ENCODE measurements around the gene KCNH1. TPM values are rescaled to one million over a fixed set of nuclear protein-coding genes. Genes with fewer than 3 reads are reported as not detected.

The KCNH1 gene
- total RNA-seq, 4 donors from 2014 or later: not detected

DNA sequence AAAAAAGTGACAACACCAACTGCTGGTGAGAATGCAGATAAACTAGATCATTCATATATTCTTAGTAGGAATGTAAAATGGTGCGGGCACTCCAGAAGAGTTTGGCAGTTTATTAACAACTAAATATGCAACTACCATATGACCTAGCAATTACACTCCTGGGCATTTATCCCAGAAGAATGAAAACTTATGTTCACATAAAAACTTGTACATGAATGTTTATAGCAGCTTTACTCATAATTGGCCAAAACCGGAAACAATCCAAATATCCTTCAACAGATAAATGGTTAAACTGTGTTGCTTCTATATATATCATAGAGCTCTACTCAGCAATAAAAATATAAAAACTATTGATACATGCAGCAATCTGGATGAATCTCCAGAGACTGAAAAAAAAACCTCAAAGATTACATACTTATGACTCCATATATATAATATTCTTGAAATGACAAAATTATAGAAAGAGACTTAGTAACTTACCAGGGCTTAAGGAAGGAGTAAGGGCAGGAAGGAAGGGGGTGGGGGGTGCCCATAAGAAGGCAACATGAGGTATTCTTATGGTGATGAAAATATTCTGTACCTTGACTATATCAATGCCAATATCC is 99.9 kb downstream of the KCNH1 start:
- 83 to 89% methylated on average over 2 of the region's 2 CpGs for WGBS, 2 donors
- H3K4me3 ChIP-seq (ENCODE audit: low read depth, poor library complexity, severe bottlenecking): no peak overlapping the region
- intact Hi-C loops (cut with DNase I; ENCODE audit: low total_unique reads): no loop called here
- no peak for DNase-seq (ENCODE audit: low spot score in 2 of 2)
- TF ChIP-seq, protein P1, sequence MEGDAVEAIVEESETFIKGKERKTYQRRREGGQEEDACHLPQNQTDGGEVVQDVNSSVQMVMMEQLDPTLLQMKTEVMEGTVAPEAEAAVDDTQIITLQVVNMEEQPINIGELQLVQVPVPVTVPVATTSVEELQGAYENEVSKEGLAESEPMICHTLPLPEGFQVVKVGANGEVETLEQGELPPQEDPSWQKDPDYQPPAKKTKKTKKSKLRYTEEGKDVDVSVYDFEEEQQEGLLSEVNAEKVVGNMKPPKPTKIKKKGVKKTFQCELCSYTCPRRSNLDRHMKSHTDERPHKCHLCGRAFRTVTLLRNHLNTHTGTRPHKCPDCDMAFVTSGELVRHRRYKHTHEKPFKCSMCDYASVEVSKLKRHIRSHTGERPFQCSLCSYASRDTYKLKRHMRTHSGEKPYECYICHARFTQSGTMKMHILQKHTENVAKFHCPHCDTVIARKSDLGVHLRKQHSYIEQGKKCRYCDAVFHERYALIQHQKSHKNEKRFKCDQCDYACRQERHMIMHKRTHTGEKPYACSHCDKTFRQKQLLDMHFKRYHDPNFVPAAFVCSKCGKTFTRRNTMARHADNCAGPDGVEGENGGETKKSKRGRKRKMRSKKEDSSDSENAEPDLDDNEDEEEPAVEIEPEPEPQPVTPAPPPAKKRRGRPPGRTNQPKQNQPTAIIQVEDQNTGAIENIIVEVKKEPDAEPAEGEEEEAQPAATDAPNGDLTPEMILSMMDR (IDR thresholded peaks at IDR 0.05): no peak
- TF ChIP-seq POLR2A (IDR thresholded peaks at IDR 0.05): no peak

DNA sequence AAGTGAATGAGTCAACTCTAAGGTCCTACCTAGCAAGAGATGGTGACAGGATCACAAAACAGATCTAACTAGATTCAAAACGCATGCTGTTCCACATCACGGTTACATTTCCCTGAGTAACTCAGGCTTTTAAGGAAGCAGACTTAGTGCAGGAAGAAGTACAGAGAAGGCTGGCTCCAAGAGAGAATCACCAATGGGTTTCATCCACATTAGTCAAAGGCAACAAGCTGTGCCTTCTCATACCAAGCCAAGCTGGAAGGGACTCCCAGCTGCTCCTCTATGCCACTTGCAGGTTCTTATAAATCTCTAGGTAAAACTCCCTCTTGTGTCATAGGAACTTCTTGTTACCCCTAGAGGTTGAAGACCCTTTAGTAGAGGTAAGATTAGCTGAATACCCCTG is 109.0 kb downstream of the KCNH1 start:
- intact Hi-C loops (cut with DNase I; ENCODE audit: low total_unique reads): no loop called here
- TF ChIP-seq POLR2A (IDR thresholded peaks at IDR 0.05): no peak
- WGBS, 2 donors: 83 to 86% methylated on average over 2 of the region's 2 CpGs
- no peak for DNase-seq (ENCODE audit: low spot score in 2 of 2)
- H3K4me3 ChIP-seq (ENCODE audit: low read depth, poor library complexity, severe bottlenecking): no peak overlapping the region

DNA sequence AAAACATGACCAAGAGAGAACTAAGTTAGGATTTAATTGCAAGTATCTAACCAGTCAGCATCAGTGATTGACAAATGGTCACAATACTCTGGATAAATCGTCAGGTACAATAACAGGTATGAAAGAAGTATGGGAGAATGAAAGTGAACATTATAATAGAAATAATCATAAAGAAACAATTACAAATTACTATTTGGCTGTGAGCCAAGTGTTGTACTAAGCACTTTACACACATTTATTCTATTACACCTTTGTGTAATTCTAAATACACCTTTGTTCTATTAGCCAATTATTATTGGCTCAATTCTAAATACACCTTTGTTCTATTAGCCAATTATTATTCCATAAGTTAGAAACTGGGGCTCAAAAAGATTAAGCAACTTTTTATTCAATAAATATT is 114.7 kb downstream of the KCNH1 start:
- TF ChIP-seq, protein P1 (IDR thresholded peaks at IDR 0.05): no peak
- TF ChIP-seq POLR2A (IDR thresholded peaks at IDR 0.05): no peak
- no peak overlapping the region for H3K4me3 ChIP-seq (ENCODE audit: low read depth, poor library complexity, severe bottlenecking)
- DNase-seq (ENCODE audit: low spot score in 2 of 2): no peak
- WGBS, 2 donors: 32 to 72% methylated on average over 1 of the region's 1 CpG
- intact Hi-C loops (cut with DNase I; ENCODE audit: low total_unique reads): no loop called here

DNA sequence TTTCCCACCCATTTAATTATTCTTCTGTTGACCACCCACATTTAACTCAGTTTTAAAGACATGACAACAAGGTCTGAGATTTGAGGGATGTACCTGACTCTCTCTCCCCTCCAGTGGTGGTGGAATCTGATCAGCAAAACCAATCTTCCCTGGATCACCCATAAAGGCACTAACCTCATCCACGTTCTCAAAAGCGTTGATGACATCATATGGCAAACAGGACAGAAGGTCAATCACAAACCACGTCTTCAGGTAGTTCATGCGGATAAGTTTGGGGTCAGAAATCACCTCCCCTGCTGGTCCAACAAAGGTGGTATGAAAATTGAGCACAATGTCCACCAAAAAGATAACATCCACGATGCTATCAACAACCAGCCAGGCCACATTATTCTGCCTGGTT is 115.3 kb downstream of the KCNH1 start:
- intact Hi-C loops (cut with DNase I; ENCODE audit: low total_unique reads): no loop called here
- DNase-seq (ENCODE audit: low spot score in 2 of 2): no peak
- no peak overlapping the region for H3K4me3 ChIP-seq (ENCODE audit: low read depth, poor library complexity, severe bottlenecking)
- 77 to 92% methylated on average over 5 of the region's 5 CpGs for WGBS, 2 donors
- TF ChIP-seq POLR2A (IDR thresholded peaks at IDR 0.05): no peak
- TF ChIP-seq, protein P1 (IDR thresholded peaks at IDR 0.05): no peak

DNA sequence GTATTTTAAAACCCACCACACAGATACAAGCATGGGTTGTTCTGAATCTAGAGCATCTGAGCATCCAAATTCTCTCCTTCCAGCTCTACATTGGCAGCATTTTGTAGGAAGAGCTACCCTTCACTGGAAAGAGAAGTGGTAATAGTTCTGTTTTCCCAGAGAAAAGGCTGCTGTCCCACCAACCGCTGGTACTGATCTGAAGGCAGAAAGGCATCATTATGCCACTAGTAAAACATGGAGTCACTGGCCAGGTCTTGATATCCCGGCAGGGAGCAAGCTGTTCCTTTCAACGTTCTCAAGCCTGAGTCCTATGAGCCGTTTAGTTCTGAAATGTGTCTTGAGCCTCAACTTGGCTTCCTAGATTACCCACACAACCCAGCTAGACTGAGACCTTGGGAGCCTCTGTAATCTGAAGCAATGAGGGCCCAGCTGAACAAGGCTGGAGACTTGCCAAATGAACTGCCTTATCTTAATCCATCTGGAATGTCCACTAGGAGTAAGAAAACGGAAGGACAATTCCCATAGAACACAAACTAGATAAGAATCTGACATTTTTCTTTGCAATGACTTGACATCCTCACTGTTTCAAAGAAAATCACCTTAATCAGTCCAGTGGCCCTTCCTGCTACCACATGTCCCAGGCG is 116.8 kb downstream of the KCNH1 start:
- 70 to 77% methylated on average over 6 of the region's 6 CpGs for WGBS, 2 donors
- intact Hi-C loops (cut with DNase I; ENCODE audit: low total_unique reads): no loop called here
- no peak for DNase-seq (ENCODE audit: low spot score in 2 of 2)
- no peak overlapping the region for H3K4me3 ChIP-seq (ENCODE audit: low read depth, poor library complexity, severe bottlenecking)
- TF ChIP-seq, protein P1 (IDR thresholded peaks at IDR 0.05): no peak
- no peak for TF ChIP-seq POLR2A (IDR thresholded peaks at IDR 0.05)

DNA sequence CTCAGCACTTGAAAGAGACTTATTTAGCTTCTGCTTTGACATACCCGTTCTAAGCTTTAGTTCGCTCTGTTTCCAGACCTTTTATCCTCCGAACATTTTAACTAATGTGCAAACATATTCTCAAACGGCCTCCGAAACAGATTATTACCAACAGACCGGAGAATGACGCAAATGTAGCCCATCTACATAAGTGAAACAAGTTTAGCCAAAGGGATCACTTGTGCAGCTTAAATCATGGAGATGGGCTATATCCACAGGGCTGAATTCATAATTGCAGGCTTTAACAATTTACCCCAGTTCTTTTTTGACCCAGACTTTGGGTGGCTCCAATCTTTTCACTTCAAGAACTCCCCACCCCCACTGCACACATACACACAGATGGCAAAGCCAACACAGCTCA is 119.7 kb downstream of the KCNH1 start:
- no peak for DNase-seq (ENCODE audit: low spot score in 2 of 2)
- WGBS, 2 donors: 72 to 75% methylated on average over 7 of the region's 7 CpGs
- TF ChIP-seq, protein P1 (IDR thresholded peaks at IDR 0.05): no peak
- TF ChIP-seq POLR2A (IDR thresholded peaks at IDR 0.05): no peak
- intact Hi-C loops (cut with DNase I; ENCODE audit: low total_unique reads): no loop called here
- H3K4me3 ChIP-seq (ENCODE audit: low read depth, poor library complexity, severe bottlenecking): no peak overlapping the region

All from lower leg skin (tissue), 4 donors.